ENCODE data around the gene PRKCE. TPM values are rescaled to one million over a fixed set of nuclear protein-coding genes. Genes with fewer than 3 reads are reported as not detected.

Gene PRKCE
- total RNA-seq, 1 donor from 2014 or later: 24.2 TPM

DNA sequence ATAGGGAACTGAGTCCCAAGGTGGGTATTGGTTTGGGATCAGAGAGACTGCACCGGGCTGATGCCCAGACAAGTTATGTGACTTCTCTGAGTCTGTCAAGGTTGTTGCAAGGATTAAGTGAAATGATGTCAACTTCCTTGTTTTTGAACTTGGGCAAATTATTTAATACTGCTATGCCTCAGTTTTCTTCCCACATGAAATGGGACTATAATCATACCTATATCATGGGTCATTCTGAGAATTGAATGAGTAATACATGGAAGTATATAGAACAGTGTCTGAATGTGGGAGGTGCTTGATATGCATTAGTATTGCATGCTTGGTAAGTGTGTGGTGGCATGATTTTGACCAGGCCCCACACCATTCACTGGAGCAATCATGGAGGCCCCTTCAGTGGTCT, 99.0 kb downstream of the PRKCE start:
- Mint-ChIP-seq H3K4me3 (ENCODE audit: unreplicated experiment) (no peak overlapping the region), H3K27me3 (ENCODE audit: unreplicated experiment) (peaks cover 2% of the 10 kb centered on the region), H3K36me3 (ENCODE audit: low read depth, unreplicated experiment) (peaks cover 2% of the 10 kb centered on the region), H3K27ac (ENCODE audit: unreplicated experiment) (no peak overlapping the region), H3K9me3 (ENCODE audit: unreplicated experiment) (no peaks in the 10 kb centered on the region), H3K4me1 (ENCODE audit: unreplicated experiment) (peaks cover 2% of the 10 kb centered on the region)
- DNase-seq (ENCODE audit: low spot score): no peak
- TF ChIP-seq, protein P1, sequence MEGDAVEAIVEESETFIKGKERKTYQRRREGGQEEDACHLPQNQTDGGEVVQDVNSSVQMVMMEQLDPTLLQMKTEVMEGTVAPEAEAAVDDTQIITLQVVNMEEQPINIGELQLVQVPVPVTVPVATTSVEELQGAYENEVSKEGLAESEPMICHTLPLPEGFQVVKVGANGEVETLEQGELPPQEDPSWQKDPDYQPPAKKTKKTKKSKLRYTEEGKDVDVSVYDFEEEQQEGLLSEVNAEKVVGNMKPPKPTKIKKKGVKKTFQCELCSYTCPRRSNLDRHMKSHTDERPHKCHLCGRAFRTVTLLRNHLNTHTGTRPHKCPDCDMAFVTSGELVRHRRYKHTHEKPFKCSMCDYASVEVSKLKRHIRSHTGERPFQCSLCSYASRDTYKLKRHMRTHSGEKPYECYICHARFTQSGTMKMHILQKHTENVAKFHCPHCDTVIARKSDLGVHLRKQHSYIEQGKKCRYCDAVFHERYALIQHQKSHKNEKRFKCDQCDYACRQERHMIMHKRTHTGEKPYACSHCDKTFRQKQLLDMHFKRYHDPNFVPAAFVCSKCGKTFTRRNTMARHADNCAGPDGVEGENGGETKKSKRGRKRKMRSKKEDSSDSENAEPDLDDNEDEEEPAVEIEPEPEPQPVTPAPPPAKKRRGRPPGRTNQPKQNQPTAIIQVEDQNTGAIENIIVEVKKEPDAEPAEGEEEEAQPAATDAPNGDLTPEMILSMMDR (IDR thresholded peaks at IDR 0.05; ENCODE audit: unreplicated experiment): no peak

DNA sequence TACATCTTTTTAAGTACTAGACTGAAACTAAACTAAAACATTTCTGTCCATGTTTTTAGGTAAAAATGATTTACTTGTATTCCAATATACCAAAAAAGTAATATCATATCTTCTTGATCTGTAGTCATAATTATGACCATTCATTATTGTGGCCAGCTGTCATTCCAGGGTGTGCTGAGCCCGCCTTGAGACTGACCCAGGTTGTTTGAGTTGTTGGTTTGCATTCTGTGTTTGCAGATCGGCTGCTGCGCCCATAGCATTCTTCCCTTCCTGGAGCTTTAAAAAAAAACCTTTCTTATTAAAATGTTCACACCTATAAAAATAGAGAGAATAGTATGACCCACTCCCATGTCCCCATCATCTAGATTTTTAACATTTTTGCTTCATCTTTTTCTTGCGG, 101.9 kb downstream of the PRKCE start:
- Mint-ChIP-seq H3K4me1 (ENCODE audit: unreplicated experiment) (peaks cover 15% of the 10 kb centered on the region), H3K4me3 (ENCODE audit: unreplicated experiment) (no peak overlapping the region), H3K36me3 (ENCODE audit: low read depth, unreplicated experiment) (no peaks in the 10 kb centered on the region), H3K27ac (ENCODE audit: unreplicated experiment) (no peak overlapping the region), H3K9me3 (ENCODE audit: unreplicated experiment) (no peaks in the 10 kb centered on the region), H3K27me3 (ENCODE audit: unreplicated experiment) (peaks cover 3% of the 10 kb centered on the region)
- TF ChIP-seq, protein P1 (IDR thresholded peaks at IDR 0.05; ENCODE audit: unreplicated experiment): no peak
- no peak for DNase-seq (ENCODE audit: low spot score)

DNA sequence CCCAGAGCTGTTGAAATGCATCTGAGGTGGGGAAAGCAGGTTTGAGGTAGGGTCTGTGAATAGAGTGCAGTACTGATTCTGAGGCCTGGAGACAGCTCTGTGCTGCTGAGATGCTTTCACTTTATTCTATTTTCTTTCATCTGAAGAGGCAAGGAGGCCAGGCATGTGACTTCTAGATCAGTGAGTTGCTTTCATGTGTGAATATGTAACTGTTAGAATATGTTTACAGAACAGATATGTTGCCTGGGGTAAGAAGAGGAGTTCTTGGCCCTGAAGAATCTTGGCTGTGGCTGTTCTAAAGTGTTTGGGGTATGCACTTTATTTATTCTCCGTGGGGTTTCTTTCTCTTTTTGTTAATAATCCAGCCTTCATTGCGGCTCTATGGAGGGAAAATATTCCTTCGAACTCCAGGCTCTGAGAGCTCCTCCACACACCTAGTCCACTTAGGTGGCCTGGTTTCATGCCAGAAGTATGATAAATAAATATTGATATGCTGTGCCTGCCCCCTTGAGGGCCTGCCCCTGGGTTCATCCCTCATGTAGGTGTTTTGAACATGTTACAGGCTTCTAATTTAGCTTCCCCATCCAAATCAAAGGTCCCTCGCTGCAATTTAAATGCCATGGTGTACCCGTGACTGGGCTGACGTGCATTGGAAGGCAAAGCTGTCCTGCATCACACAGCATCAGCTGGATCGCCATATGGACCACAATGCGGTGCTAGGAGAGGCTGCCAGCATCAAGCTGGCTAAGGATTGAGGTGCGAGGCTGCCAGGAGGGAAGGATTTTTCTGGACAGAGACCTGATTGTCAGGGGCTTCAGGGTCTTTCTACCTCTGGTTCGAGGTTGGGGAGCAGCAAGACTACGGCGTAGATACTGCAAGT, 102.9 kb downstream of the PRKCE start:
- no peaks in the 10 kb centered on the region for H3K36me3 Mint-ChIP-seq (ENCODE audit: low read depth, unreplicated experiment)
- no peak for DNase-seq (ENCODE audit: low spot score)
- H3K4me3 Mint-ChIP-seq (ENCODE audit: unreplicated experiment): no peak overlapping the region

DNA sequence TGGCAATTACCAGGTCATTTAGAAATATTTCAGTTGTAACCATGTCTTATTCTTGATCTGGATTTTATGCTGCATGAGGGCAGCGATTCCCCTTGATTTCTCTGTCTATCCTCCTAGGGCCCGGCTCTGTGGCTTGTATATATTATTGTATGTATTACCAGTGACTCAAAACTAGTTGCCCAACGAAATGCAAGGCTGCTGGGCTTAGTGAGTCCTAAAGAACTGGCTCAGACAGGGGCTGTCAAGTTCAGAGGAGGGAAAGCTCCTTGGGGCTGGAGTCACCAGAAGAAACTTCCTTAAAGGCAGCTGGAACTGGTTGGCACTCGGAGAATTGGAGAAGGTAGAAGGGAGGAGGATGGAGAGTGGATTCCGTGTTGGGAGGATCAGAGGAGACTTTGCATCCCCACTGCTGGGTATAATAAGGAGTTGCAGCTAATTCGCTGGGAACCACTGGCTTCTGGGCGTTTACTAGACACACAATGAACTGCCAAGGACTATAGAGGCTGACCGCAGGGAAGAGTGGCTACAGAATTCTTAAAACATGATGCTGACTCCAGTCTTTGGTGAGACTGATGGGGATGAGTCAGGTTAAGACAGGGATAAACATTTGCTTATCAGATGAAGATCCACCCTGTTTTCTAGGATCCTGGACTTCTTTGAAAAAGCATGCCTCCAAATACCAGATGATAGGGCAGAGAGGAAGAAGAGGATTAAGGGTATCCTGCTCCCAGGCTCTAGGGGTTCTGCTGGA, 104.3 kb downstream of the PRKCE start:
- TF ChIP-seq, protein P1 (IDR thresholded peaks at IDR 0.05; ENCODE audit: unreplicated experiment): no peak
- Mint-ChIP-seq H3K4me3 (ENCODE audit: unreplicated experiment) (no peak overlapping the region), H3K36me3 (ENCODE audit: low read depth, unreplicated experiment) (no peaks in the 10 kb centered on the region), H3K4me1 (ENCODE audit: unreplicated experiment) (peaks cover 24% of the 10 kb centered on the region), H3K27ac (ENCODE audit: unreplicated experiment) (no peak overlapping the region), H3K27me3 (ENCODE audit: unreplicated experiment) (peaks cover 5% of the 10 kb centered on the region), H3K9me3 (ENCODE audit: unreplicated experiment) (no peaks in the 10 kb centered on the region)
- no peak for DNase-seq (ENCODE audit: low spot score)

More for the DNA sequence above, 102.9 kb downstream of the PRKCE start:
- TF ChIP-seq, protein P1 (IDR thresholded peaks at IDR 0.05; ENCODE audit: unreplicated experiment): no peak
- no peak overlapping the region for H3K27ac Mint-ChIP-seq (ENCODE audit: unreplicated experiment)
- H3K4me1 Mint-ChIP-seq (ENCODE audit: unreplicated experiment): peaks cover 15% of the 10 kb centered on the region
- peaks cover 3% of the 10 kb centered on the region for H3K27me3 Mint-ChIP-seq (ENCODE audit: unreplicated experiment)
- no peaks in the 10 kb centered on the region for H3K9me3 Mint-ChIP-seq (ENCODE audit: unreplicated experiment)

Data from endothelial cell (in vitro differentiated cells).